HG02759 (cell line): Measurements from ENCODE around the gene ATRN.
"Not testable (repeated sequence)": the region's sequence is repeated elsewhere in the genome, so short reads cannot be mapped to it uniquely, and the experiment has no call there.

Source experiments
- ATAC-seq: cut with Tn5 transposase; IDR thresholded peaks from one replicate; pipeline ENCODE4 v1.9.1; 2021; ENCODE audit warnings: mild to moderate bottlenecking, moderate library complexity; ENCODE audit not compliant: unreplicated experiment

ATRN gene

GRCh38 chr20:3470627-3471396 lies at the start of gene ATRN:
TSS of gene ATRN (plus strand) at chr20:3471018. CDS start at chr20:3471108, 90 bp downstream.
- peak; percentile 87 for ATAC-seq

- ATAC-seq = no peak
Observed at GRCh38 chr20:3421985-3422384, 48.8 kb upstream of the ATRN start.

- no peak for ATAC-seq
Observed at GRCh38 chr20:3423126-3423525, 47.7 kb upstream of the ATRN start.

GRCh38 chr20:3426766-3427165 lies 44.1 kb upstream of the ATRN start:
- not testable (repeated sequence) for ATAC-seq

GRCh38 chr20:3430376-3431069 lies 40.3 kb upstream of the ATRN start:
- peak; percentile 82 for ATAC-seq

- no peak for ATAC-seq
Observed at GRCh38 chr20:3431109-3431508, 39.7 kb upstream of the ATRN start.

GRCh38 chr20:3432844-3433243 lies 38.0 kb upstream of the ATRN start:
- ATAC-seq = no peak

- ATAC-seq = no peak
Observed at GRCh38 chr20:3433744-3434143, 37.1 kb upstream of the ATRN start.

GRCh38 chr20:3434232-3434631 lies 36.6 kb upstream of the ATRN start:
- no peak for ATAC-seq

- no peak for ATAC-seq
Observed at GRCh38 chr20:3436864-3437574, 33.8 kb upstream of the ATRN start.

- no peak for ATAC-seq
Observed at GRCh38 chr20:3446779-3447178, 24.0 kb upstream of the ATRN start.

- ATAC-seq = no peak
Observed at GRCh38 chr20:3447321-3447720, 23.5 kb upstream of the ATRN start.

- ATAC-seq = no peak
Observed at GRCh38 chr20:3449319-3449718, 21.5 kb upstream of the ATRN start.

GRCh38 chr20:3452136-3452535 lies 18.7 kb upstream of the ATRN start:
- no peak for ATAC-seq

GRCh38 chr20:3452690-3453089 lies 18.1 kb upstream of the ATRN start:
- no peak for ATAC-seq

GRCh38 chr20:3454831-3455230 lies 16.0 kb upstream of the ATRN start:
- no peak for ATAC-seq

- ATAC-seq = no peak
Observed at GRCh38 chr20:3456648-3457047, 14.2 kb upstream of the ATRN start.

- no peak for ATAC-seq
Observed at GRCh38 chr20:3459881-3460307, 10.9 kb upstream of the ATRN start.

- no peak for ATAC-seq
Observed at GRCh38 chr20:3461211-3461771, 9.5 kb upstream of the ATRN start.

- ATAC-seq = no peak
Observed at GRCh38 chr20:3461911-3462677, 8.7 kb upstream of the ATRN start.

GRCh38 chr20:3464166-3464565 lies 6.7 kb upstream of the ATRN start:
- ATAC-seq = no peak
